Measurements from ENCODE around the gene SIRT2.

DNA sequence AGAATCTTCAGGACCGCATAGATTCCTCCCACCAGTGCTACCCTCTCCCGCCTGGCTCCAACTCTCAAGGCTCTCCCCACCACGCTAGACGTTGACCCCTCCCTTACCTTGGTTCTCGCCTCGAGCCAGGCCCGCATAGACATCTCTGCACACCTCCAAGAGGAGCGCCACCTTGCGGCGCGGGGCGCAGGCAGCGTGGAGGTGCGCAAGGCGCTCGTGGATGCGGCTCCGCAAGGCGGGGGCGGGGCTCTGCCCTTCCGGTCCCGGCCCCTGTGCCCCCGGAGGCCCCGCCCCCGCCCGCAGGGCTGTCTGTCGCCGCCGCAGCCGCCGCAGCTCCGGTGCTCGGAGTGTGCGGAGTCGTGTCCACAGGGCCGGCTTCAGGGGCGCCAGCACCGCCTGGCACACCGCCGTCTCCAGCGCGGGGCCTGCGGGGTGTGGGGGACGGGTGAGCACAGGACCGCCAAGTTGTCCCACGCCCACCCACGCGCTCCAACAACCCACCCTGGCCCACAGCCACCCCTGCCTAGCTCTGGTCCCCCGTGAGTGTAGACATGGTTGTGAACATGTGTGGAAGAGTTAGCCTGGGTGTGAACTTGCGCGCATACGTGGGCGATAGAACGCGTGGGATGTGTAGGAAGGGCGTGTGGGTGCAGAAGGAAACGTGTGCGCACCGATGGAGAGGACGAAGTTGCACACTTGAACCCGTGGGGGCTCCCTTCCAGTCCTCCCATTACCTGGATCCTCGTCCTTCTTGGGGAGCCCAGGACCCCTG, 29.4 kb downstream of the SIRT2 start:
- TF ChIP-seq, protein P1, sequence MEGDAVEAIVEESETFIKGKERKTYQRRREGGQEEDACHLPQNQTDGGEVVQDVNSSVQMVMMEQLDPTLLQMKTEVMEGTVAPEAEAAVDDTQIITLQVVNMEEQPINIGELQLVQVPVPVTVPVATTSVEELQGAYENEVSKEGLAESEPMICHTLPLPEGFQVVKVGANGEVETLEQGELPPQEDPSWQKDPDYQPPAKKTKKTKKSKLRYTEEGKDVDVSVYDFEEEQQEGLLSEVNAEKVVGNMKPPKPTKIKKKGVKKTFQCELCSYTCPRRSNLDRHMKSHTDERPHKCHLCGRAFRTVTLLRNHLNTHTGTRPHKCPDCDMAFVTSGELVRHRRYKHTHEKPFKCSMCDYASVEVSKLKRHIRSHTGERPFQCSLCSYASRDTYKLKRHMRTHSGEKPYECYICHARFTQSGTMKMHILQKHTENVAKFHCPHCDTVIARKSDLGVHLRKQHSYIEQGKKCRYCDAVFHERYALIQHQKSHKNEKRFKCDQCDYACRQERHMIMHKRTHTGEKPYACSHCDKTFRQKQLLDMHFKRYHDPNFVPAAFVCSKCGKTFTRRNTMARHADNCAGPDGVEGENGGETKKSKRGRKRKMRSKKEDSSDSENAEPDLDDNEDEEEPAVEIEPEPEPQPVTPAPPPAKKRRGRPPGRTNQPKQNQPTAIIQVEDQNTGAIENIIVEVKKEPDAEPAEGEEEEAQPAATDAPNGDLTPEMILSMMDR (IDR thresholded peaks at IDR 0.05), result peak; percentile 76 to 97 (median 87)
- TF ChIP-seq POLR2A (IDR thresholded peaks at IDR 0.05), result peak in 1 of 2 donors; percentile 23
